Skeletal muscle satellite cell (primary cell): Measurements from ENCODE around the gene GCNT2.
"Not testable (repeated sequence)": the region's sequence is repeated elsewhere in the genome, so short reads cannot be mapped to it uniquely, and the experiment has no call there.

Experiments
- H3K27me3 ChIP-seq: 2 replicates; pipeline ENCODE4 v1.7.0; 2013; ENCODE audit warnings: low read length; ENCODE audit not compliant: control insufficient read depth, insufficient read depth
- H3K36me3 ChIP-seq: 2 replicates; pipeline ENCODE4 v1.7.0; 2013; ENCODE audit warnings: mild to moderate bottlenecking, control low read depth, low read length; ENCODE audit not compliant: insufficient read depth
- H3K4me1 ChIP-seq: 2 replicates; pipeline ENCODE4 v1.7.0; 2013; ENCODE audit warnings: low read length; ENCODE audit not compliant: control insufficient read depth, insufficient read depth
- H3K4me2 ChIP-seq: 2 replicates; pipeline ENCODE4 v1.7.0; 2013; ENCODE audit warnings: mild to moderate bottlenecking, low read length
- H3K4me3 ChIP-seq: 2 replicates; pipeline ENCODE4 v1.7.0; 2013; ENCODE audit warnings: low read length
- H3K9ac ChIP-seq: 2 replicates; pipeline ENCODE4 v1.7.0; 2013; ENCODE audit warnings: mild to moderate bottlenecking, low read depth, low read length, moderate library complexity
- H3K9me3 ChIP-seq: replicated peaks from 2 replicates; pipeline ENCODE4 v1.7.0; 2013; ENCODE audit warnings: mild to moderate bottlenecking, control low read depth, low read length

GCNT2 gene

DNA sequence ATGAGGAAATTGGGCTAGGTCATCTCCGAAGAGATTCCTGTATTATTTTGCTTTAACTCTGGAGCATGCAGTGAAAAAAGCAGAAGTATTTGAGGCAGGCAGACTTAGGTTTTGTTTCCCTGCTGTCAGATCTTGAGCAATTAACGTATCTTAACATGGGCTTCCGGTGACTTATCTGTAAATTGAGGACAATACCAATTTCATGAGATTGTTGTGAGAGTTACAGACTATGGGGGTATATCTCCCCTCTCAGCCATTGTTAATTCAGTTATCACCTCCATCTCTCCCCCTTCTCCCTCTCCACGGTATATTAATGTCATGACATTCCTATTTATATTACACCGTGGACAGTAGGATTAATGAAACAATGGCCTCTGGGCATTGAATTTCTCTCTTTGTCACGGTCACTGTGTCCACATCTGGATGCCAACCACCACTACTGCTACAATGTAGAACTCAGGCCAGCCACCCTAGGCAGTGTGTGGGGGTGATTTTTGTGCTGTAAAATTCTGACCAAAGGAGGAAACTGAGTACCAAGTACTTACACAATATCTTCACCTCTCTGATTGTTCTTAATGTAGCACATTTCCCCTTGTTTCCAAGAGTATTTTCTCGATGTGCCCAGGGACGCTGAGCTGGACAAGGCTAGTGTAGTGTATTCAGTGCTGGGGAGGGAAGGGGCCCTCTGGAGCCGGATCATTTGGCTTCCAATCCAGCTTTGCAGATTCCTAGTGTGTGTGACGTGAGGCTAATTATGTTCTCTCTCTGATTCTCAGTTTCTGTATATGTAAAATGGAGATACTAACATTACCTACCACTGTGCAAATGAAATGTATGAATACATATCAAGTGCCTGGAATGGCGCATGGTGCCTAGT is 77.2 kb downstream of the GCNT2 start:
- no peaks in the 10 kb centered on the region for H3K4me1 ChIP-seq
- no peak overlapping the region for H3K4me2 ChIP-seq
- H3K27me3 ChIP-seq: peaks cover 19% of the 10 kb centered on the region
- H3K4me3 ChIP-seq: no peak overlapping the region
- H3K36me3 ChIP-seq: no peaks in the 10 kb centered on the region
- H3K9me3 ChIP-seq: no peaks in the 10 kb centered on the region
- H3K9ac ChIP-seq: no peak overlapping the region

DNA sequence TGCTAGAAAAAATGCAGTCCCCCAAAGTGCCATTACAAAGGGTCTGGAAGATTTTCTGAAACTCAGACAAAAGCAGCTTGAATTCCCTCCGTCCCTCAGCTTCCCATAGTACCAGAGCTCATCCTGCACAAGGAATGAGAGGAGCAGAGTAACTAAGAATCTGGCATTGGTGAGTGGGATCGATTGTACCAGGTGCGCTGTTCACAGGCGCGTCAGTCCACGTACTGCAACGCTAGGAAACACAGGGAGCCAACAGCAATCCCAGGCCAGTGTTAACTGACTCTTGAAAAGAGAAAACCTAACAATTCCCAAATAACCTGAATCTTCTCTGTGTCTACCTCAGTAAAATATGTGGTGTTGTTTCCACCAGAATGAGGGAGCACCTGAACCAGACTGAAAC is 77.9 kb downstream of the GCNT2 start:
- Histone ChIP-seq H3K9me3 (no peaks in the 10 kb centered on the region), H3K4me3 (no peak overlapping the region), H3K4me2 (no peak overlapping the region), H3K9ac (no peak overlapping the region), H3K27me3 (peaks cover 19% of the 10 kb centered on the region), H3K36me3 (no peaks in the 10 kb centered on the region), H3K4me1 (no peaks in the 10 kb centered on the region)

DNA sequence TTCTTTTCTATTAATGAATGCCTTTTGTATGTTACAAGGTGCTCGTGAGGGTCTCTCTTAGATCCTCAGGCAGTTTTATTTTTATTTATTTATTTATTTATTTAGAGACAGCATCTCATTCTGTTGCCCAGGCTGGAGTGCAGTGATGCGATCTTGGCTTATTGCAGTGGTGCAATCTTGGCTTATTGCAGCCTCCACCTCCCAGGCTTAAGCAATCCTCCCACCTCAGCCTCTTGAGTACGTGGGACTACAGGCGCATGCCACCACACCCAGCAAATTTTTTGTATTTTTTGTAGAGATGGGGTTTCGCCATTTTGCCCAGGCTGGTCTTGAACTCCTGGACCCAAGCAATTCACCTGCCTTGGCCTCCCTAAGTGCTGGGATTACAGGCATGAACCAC is 79.5 kb downstream of the GCNT2 start:
- H3K36me3 ChIP-seq, H3K9ac ChIP-seq: not testable (repeated sequence)

DNA sequence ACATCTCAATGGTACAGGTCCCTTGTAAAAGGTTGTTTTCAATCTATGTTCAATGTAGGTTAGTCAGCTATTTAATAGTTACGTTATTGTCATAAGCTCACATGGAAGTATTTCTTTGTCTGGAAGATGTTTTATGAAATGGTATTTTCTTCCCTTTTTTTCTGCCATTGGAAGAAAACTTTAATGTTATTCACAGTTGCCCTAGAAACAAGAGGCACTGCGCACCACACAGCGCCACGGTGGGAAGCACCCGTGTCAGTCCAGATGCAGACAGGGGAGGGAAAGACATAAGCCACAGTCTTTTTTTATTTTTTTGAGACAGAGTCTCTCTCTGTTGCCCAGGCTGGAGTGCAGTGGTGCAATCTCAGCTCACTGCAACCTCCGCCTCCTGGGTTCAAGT is 82.1 kb downstream of the GCNT2 start:
- Histone ChIP-seq H3K36me3 (no peaks in the 10 kb centered on the region), H3K27me3 (peaks cover 19% of the 10 kb centered on the region), H3K9ac (no peak overlapping the region), H3K4me1 (no peaks in the 10 kb centered on the region), H3K4me3 (no peak overlapping the region), H3K4me2 (no peak overlapping the region), H3K9me3 (no peaks in the 10 kb centered on the region)

More for the DNA sequence above, 79.5 kb downstream of the GCNT2 start:
- not testable (repeated sequence) for H3K4me2 ChIP-seq, H3K9me3 ChIP-seq, H3K4me3 ChIP-seq, H3K4me1 ChIP-seq
- peaks cover 19% of the 10 kb centered on the region for H3K27me3 ChIP-seq

DNA sequence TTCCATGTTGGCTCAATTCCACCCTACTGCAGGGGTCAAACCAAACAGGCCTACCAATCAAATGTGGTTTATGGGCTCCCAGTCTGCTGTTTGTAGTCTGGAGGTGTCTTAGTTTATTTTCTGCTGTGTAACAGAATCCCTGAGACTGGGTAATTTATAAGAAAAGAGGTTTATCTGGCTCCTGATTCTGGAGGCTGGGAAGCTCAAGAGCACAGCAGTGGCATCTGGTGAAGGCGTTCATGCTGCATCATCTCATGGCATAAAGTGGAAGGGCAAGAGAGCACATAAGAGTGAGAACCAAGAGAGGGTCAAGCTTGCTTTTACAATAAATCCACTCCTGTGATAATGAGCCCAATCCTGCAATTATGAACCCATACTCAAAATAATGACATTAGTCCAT is 87.9 kb downstream of the GCNT2 start:
- no peaks in the 10 kb centered on the region for H3K9me3 ChIP-seq
- H3K4me1 ChIP-seq: peaks cover 14% of the 10 kb centered on the region
- H3K36me3 ChIP-seq: no peaks in the 10 kb centered on the region
- no peak overlapping the region for H3K4me3 ChIP-seq
- no peak overlapping the region for H3K9ac ChIP-seq
- H3K4me2 ChIP-seq: no peak overlapping the region
- peaks cover 23% of the 10 kb centered on the region for H3K27me3 ChIP-seq

DNA sequence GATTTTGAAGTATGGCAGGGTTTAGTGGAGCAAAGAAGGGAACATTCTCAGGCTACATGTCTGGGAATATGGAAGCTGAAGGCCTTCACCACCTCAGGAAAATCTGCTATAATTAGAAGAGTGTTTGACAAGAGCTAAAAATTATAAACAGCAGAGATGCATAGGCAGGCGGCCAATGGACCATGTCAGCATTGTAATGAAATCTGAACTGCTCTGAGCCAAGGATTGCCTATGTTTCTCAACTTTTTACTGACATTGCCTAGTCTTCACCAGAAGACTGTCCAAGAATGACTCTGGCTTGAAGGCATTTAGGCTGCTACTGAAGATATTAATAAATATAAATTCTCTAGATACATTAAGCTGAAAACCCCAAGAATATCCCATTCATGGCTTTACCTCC is 89.1 kb downstream of the GCNT2 start:
- Histone ChIP-seq H3K4me2 (no peak overlapping the region), H3K4me1 (peaks cover 14% of the 10 kb centered on the region), H3K9ac (no peak overlapping the region), H3K27me3 (peaks cover 23% of the 10 kb centered on the region), H3K36me3 (no peaks in the 10 kb centered on the region), H3K9me3 (no peaks in the 10 kb centered on the region), H3K4me3 (no peak overlapping the region)

DNA sequence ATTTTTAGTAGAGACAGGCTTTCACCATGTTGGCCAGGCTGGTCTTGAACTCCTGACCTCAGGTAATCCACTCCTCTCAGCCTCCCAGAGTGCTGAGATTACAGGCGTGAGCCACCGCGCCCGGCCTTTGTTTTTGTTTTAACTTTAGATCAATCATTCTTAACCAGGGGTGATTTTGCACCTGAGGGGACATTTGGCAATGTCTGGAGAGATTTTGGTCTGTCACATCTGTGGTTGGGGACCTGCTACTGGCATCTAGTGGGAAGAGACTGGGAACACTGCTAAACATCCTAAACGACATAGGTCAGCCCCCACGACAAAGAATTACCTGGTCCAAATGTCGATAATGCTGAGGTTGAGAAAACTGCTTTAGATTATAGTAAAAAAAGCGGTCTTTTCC is 91.0 kb downstream of the GCNT2 start:
- H3K4me1 ChIP-seq: peaks cover 14% of the 10 kb centered on the region
- H3K9ac ChIP-seq: no peak overlapping the region
- no peaks in the 10 kb centered on the region for H3K9me3 ChIP-seq
- peaks cover 30% of the 10 kb centered on the region for H3K27me3 ChIP-seq
- H3K4me3 ChIP-seq: no peak overlapping the region
- no peaks in the 10 kb centered on the region for H3K36me3 ChIP-seq
- H3K4me2 ChIP-seq: no peak overlapping the region

DNA sequence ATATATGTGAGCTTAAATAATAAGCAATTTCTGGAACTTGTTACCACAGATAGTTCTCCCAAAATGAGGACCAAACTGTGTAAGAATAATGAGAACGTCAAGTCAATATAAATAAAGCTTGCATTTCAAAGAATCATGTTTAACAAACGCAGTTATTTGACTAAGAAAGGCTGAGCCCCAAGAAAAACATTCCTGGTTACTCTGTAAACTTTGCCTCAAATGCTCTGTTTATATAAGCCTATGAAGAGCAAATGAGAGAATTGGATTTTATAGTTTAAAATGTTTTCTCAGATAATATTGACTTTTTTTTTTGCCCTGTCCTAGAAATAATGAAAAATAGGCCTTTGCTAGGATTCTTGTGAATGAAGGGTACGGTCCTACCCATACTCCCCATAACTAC is 91.9 kb downstream of the GCNT2 start:
- Histone ChIP-seq H3K4me1 (peaks cover 14% of the 10 kb centered on the region), H3K9ac (no peak overlapping the region), H3K4me3 (no peak overlapping the region), H3K4me2 (peak overlapping the region; percentile 45), H3K36me3 (no peaks in the 10 kb centered on the region), H3K9me3 (no peaks in the 10 kb centered on the region), H3K27me3 (peaks cover 33% of the 10 kb centered on the region)

DNA sequence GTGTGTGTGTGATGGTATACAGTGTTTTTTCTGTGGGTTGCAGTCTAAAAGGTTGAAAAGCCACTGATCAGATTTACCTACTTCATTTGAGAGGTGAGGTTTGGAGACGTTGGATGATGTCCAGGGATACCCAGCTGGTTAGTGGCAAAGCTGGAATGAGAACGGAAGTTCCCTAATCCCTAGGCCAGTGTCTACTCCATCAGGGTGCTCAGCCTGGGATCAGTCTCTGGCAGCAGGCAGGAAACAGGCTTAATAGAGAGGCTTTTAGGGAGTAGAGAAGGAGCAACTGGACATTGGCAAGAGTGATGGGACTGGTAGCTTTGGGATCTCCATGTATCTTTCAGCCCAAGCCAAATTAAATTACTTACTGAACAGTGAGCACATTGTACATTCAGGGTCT is 92.6 kb downstream of the GCNT2 start:
- H3K4me3 ChIP-seq: no peak overlapping the region
- H3K36me3 ChIP-seq: no peaks in the 10 kb centered on the region
- peaks cover 14% of the 10 kb centered on the region for H3K4me1 ChIP-seq
- H3K27me3 ChIP-seq: peaks cover 35% of the 10 kb centered on the region
- no peaks in the 10 kb centered on the region for H3K9me3 ChIP-seq
- no peak overlapping the region for H3K9ac ChIP-seq
- no peak overlapping the region for H3K4me2 ChIP-seq

DNA sequence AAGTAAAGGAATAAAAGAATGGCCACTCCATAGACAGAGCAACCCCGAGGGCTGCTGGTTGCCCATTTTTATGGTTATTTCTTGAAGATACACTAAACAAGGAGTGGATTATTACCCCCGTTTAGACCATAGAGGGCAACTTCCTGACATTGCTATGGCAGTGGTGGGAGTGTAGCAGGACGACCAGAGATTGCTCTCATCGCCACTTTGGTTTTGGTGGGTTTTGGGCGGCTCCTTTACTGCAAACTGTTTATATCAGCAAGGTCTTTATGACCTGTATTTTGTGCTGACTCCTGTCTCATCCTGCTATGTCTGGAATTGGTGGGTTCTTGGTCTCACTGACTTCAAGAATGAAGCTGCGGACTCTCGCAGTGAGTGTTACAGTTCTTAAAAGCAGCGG is 94.5 kb downstream of the GCNT2 start:
- H3K4me1 ChIP-seq: peaks cover 14% of the 10 kb centered on the region
- no peaks in the 10 kb centered on the region for H3K36me3 ChIP-seq
- H3K9me3 ChIP-seq: no peaks in the 10 kb centered on the region
- peaks cover 22% of the 10 kb centered on the region for H3K27me3 ChIP-seq
- H3K4me3 ChIP-seq: no peak overlapping the region
- no peak overlapping the region for H3K9ac ChIP-seq
- no peak overlapping the region for H3K4me2 ChIP-seq

DNA sequence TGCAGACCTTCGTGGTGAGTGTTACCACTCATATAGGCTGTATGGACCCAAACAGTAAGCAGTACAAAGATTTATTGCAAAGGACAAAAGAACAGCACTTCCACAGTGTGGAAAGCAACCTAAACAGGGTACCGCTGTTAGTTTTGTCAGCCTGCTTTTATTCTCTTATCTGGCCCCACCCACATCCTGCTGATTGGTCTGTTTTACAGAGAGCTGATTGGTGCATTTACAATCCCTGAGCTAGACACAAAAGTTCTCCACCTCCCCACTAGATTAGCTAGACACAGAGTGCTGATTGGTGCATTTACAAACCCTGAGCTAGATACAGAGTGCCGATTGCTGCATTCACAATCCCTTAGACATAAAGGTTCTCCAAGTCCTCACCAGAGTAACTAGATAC is 95.1 kb downstream of the GCNT2 start:
- Histone ChIP-seq H3K4me1 (peaks cover 14% of the 10 kb centered on the region), H3K27me3 (peaks cover 22% of the 10 kb centered on the region)
- not testable (repeated sequence) for H3K9ac ChIP-seq, H3K4me3 ChIP-seq, H3K36me3 ChIP-seq, H3K9me3 ChIP-seq, H3K4me2 ChIP-seq

DNA sequence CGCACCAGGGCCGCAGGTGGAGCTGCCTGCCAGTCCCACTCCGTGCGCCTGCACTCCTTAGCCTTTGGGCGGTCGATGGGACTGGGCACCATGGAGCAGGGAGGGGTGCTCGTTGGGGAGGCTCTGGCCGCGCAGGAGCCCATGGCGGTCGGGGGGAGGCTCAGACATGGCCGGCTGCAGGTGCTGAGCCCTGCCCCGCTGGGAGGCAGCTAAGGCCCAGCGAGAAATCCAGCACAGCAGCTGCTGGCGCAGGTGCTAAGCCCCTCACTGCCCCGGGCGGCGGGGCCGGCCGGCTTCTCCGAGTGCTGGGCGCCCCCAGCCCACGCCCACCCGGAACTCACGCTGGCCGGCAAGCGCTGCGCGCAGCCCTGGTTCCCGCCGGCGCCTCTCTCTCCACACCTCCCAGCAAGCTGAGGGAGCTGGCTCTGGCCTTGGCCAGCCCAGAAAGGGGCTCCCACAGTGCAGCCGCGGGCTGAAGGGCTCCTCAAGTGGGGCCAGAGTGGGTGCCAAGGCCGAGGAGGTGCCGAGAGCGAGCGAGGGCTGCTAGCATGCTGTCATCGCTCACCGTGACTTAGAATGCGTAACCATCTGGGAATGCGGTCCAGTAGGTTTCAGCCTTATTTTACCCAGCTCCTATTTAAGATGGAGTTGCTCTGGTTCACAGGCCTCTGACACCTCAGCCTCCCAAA is 96.0 kb downstream of the GCNT2 start:
- H3K9ac ChIP-seq: no peak overlapping the region
- H3K27me3 ChIP-seq: peaks cover 21% of the 10 kb centered on the region
- H3K9me3 ChIP-seq: no peaks in the 10 kb centered on the region
- peaks cover 14% of the 10 kb centered on the region for H3K4me1 ChIP-seq
- no peak overlapping the region for H3K4me2 ChIP-seq
- H3K4me3 ChIP-seq: no peak overlapping the region
- H3K36me3 ChIP-seq: no peaks in the 10 kb centered on the region
